HepG2 (cell line): ENCODE results near the gene NRL. TPM values are rescaled to one million over a fixed set of nuclear protein-coding genes. Genes with fewer than 3 reads are reported as not detected.

Source experiments
- CCDC6 ChIP-seq: sonication (generic); formaldehyde crosslinking; IDR thresholded peaks from 2 replicates; pipeline ENCODE4 v1.8.1; 2022; ENCODE audit warnings: mild to moderate bottlenecking, missing genetic modification reagents, moderate library complexity
- ELF3 ChIP-seq: IDR thresholded peaks from 2 replicates; pipeline ENCODE4 v1.6.1; 2016; ENCODE audit warnings: missing genetic modification reagents, missing compliant biosample characterization
- GATA4 ChIP-seq: sonication (generic); IDR thresholded peaks from 2 replicates; pipeline ENCODE4 v1.6.1; 2016; ENCODE audit warnings: antibody characterized with exemption, low read depth, borderline replicate concordance
- GLI4 ChIP-seq: sonication (generic); formaldehyde crosslinking; IDR thresholded peaks from 2 replicates; pipeline ENCODE4 v1.5.1; 2020; ENCODE audit warnings: missing genetic modification reagents, mild to moderate bottlenecking, moderate library complexity, borderline replicate concordance
- ISL2 ChIP-seq: sonication (generic); formaldehyde crosslinking; IDR thresholded peaks from 2 replicates; pipeline ENCODE4 v1.5.0; 2020; ENCODE audit warnings: missing genetic modification reagents
- KDM3A ChIP-seq: IDR thresholded peaks from 2 replicates; pipeline ENCODE4 v1.6.1; 2018; ENCODE audit warnings: low read depth, missing compliant biosample characterization
- MAZ ChIP-seq, 2 experiments: sonication (generic) in 1 of 2; formaldehyde crosslinking in 1 of 2; IDR thresholded peaks; 2 replicates each; pipeline versions ENCODE4 v1.5.0 to v1.6.1; 2012 to 2020; ENCODE audit warnings: low read depth in 2 of 2, mild to moderate bottlenecking in 2 of 2, borderline replicate concordance in 1 of 2, improper control_type of control experiment in 1 of 2, low read length in 1 of 2, missing genetic modification reagents in 1 of 2, moderate library complexity in 1 of 2
- MED1 ChIP-seq: sonication (generic); formaldehyde crosslinking; IDR thresholded peaks from 2 replicates; pipeline ENCODE4 v1.4.0; 2020; ENCODE audit warnings: missing genetic modification reagents
- PPARG ChIP-seq: conservative IDR thresholded peaks from 2 replicates; pipeline ENCODE4 v1.6.1; 2016; ENCODE audit warnings: missing biosample characterization, missing genetic modification reagents
- SAP130 ChIP-seq: IDR thresholded peaks from 2 replicates; pipeline ENCODE4 v1.6.1; 2016; ENCODE audit warnings: low read depth
- SMAD1 ChIP-seq: sonication (generic); formaldehyde crosslinking; IDR thresholded peaks from 2 replicates; pipeline ENCODE4 v1.4.0; 2020; ENCODE audit warnings: missing genetic modification reagents, low read depth, mild to moderate bottlenecking, borderline replicate concordance
- TEAD3 ChIP-seq: optimal IDR thresholded peaks from 2 replicates; pipeline ENCODE3; 2016; ENCODE audit warnings: borderline replicate concordance
- TOPORS ChIP-seq: sonication (generic); formaldehyde crosslinking; IDR thresholded peaks from 2 replicates; pipeline ENCODE4 v1.8.0; 2023; ENCODE audit warnings: mild to moderate bottlenecking, missing genetic modification reagents
- ZC3H13 ChIP-seq: sonication (generic); formaldehyde crosslinking; IDR thresholded peaks from 2 replicates; pipeline ENCODE4 v1.8.1; 2023; ENCODE audit warnings: mild to moderate bottlenecking, missing genetic modification reagents, moderate library complexity
- ZC3H4 ChIP-seq: sonication (generic); formaldehyde crosslinking; IDR thresholded peaks from 2 replicates; pipeline ENCODE4 v1.4.0; 2020; ENCODE audit warnings: missing genetic modification reagents, borderline replicate concordance
- ZFP36 ChIP-seq: fragments of 150-350 bp; IDR thresholded peaks from 2 replicates; pipeline ENCODE4 v1.6.1; 2018; ENCODE audit warnings: borderline replicate concordance, low read length, low read depth; ENCODE audit not compliant: partially characterized antibody
- ZNF546 ChIP-seq: sonication (generic); formaldehyde crosslinking; conservative IDR thresholded peaks from 2 replicates; pipeline ENCODE4 v1.8.1; 2023; ENCODE audit warnings: mild to moderate bottlenecking, missing genetic modification reagents
- ZNF552 ChIP-seq: sonication (generic); formaldehyde crosslinking; IDR thresholded peaks from 2 replicates; pipeline ENCODE4 v1.9.0; 2022; ENCODE audit warnings: missing genetic modification reagents, mild to moderate bottlenecking, borderline replicate concordance
- polyA plus RNA-seq, 8 experiments: library from polyadenylated mRNA; depleted of rRNA in 3 of 8; stranded (reverse) in 7 of 8; unstranded in 1 of 8; fragments of >200 nt; fragmentation: Illumina TruSeq in 4 of 8; extraction: Trizol in 4 of 8; gene quantifications; 2 replicates each; pipeline versions ENCODE4 v1.2.1 to v1.2.3, GENCODE V29; 2011 to 2016; ENCODE audit warnings: low read depth in 4 of 8, missing spikeins in 1 of 8, mixed read lengths in 1 of 8; ENCODE audit not compliant: insufficient read depth in 1 of 8
- total RNA-seq, 5 experiments: library from RNA; depleted of rRNA; stranded (reverse); fragments of >200 nt; fragmentation: Illumina TruSeq; extraction: Trizol; gene quantifications; 2 replicates each; pipeline ENCODE4 v1.2.3, GENCODE V29; 2016; ENCODE audit warnings: low read depth in 1 of 5
- TF ChIP-seq, protein P1 (sequence below): sonication (generic); formaldehyde crosslinking; IDR thresholded peaks from 2 replicates; pipeline ENCODE4 v1.4.0; 2020; ENCODE audit warnings: mild to moderate bottlenecking, low read depth, missing genetic modification reagents
- TF ChIP-seq, protein P2 (sequence below): sonication (generic); formaldehyde crosslinking; IDR thresholded peaks from 2 replicates; pipeline ENCODE4 v1.8.0; 2022; ENCODE audit warnings: missing genetic modification reagents, mild to moderate bottlenecking, borderline replicate concordance
- TF ChIP-seq, protein P3 (sequence below): sonication (generic); formaldehyde crosslinking; IDR thresholded peaks from 2 replicates; pipeline ENCODE4 v1.4.0; 2020; ENCODE audit warnings: mild to moderate bottlenecking, missing genetic modification reagents
- TF ChIP-seq, protein P4 (sequence below): IDR thresholded peaks from 2 replicates; pipeline ENCODE4 v1.6.1; 2018; ENCODE audit warnings: missing genetic modification reagents, mild to moderate bottlenecking, missing compliant biosample characterization

The NRL gene
- total and polyA plus RNA-seq, 2 of the 13 experiments (the other 11 are each of a cell fraction or from before 2014, with no cell fraction given), result 2.5 to 4.7 TPM

DNA sequence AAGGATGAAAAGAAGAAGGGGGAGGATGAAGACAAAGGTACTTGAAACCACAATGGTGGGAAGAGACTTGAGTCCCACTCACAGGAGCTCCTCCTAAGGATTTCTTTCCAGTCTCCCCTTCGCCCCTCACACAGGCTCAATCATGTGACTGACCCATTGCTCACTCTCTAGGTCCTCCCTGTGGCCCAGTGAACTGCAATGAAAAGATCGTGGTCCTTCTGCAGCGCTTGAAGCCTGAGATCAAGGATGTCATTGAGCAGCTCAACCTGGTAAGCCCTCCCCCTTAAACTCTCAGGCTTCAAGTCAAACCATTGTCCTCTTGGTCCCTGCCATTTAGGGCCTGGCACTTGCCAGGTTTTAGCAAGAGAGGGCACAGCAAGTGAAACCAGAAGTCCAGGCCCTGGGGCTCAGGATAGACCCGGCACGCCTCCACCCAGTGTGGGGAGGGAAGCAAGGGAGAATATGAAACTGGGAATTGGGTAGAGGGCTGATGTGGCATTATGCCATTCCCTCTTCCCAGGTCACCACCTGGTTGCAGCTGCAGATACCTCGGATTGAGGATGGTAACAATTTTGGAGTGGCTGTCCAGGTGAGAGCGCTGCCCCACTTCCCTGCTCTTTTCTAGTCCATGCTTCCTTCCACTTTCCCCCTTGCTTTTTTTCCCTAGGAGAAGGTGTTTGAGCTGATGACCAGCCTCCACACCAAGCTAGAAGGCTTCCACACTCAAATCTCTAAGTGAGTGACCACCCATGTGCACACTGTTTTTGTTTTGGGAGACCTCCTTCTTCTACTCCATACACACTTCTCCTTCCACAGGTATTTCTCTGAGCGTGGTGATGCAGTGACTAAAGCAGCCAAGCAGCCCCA lies 23.0 kb upstream of the NRL start (continued):
- TF ChIP-seq, protein P1, sequence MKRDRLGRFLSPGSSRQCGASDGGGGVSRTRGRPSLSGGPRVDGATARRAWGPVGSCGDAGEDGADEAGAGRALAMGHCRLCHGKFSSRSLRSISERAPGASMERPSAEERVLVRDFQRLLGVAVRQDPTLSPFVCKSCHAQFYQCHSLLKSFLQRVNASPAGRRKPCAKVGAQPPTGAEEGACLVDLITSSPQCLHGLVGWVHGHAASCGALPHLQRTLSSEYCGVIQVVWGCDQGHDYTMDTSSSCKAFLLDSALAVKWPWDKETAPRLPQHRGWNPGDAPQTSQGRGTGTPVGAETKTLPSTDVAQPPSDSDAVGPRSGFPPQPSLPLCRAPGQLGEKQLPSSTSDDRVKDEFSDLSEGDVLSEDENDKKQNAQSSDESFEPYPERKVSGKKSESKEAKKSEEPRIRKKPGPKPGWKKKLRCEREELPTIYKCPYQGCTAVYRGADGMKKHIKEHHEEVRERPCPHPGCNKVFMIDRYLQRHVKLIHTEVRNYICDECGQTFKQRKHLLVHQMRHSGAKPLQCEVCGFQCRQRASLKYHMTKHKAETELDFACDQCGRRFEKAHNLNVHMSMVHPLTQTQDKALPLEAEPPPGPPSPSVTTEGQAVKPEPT (CRISPR knock-in tag), result no peak
- TF ChIP-seq ZC3H13, result no peak
- no peak for TF ChIP-seq MAZ (IDR thresholded peaks at IDR 0.05; ENCODE audit: borderline replicate concordance, low read depth, low read length)
- no peak for TF ChIP-seq MAZ (CRISPR knock-in tag; IDR thresholded peaks at IDR 0.05; ENCODE audit: low read depth)
- TF ChIP-seq MED1, result 0 out of 2 replicates have a peak, but pooled peaks have one; percentile 7
- no peak for TF ChIP-seq ISL2 (CRISPR knock-in tag)
- 0 out of 2 replicates have a peak, but pooled peaks have one; percentile 41 for TF ChIP-seq ZNF546 (CRISPR knock-in tag)
- TF ChIP-seq SAP130 (CRISPR knock-in tag), result 0 out of 2 replicates have a peak, but pooled peaks have one; percentile 21
- 0 out of 2 replicates have a peak, but pooled peaks have one; percentile 18 for TF ChIP-seq ELF3
- 0 out of 2 replicates have a peak, but pooled peaks have one; percentile 4 for TF ChIP-seq KDM3A (CRISPR knock-in tag)
- TF ChIP-seq, protein P2, sequence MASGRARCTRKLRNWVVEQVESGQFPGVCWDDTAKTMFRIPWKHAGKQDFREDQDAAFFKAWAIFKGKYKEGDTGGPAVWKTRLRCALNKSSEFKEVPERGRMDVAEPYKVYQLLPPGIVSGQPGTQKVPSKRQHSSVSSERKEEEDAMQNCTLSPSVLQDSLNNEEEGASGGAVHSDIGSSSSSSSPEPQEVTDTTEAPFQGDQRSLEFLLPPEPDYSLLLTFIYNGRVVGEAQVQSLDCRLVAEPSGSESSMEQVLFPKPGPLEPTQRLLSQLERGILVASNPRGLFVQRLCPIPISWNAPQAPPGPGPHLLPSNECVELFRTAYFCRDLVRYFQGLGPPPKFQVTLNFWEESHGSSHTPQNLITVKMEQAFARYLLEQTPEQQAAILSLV (CRISPR knock-in tag), result 0 out of 2 replicates have a peak, but pooled peaks have one; percentile 15
- peak; percentile 46; the same call in 1 of the 2 replicates for TF ChIP-seq ZNF552
- TF ChIP-seq, protein P3, sequence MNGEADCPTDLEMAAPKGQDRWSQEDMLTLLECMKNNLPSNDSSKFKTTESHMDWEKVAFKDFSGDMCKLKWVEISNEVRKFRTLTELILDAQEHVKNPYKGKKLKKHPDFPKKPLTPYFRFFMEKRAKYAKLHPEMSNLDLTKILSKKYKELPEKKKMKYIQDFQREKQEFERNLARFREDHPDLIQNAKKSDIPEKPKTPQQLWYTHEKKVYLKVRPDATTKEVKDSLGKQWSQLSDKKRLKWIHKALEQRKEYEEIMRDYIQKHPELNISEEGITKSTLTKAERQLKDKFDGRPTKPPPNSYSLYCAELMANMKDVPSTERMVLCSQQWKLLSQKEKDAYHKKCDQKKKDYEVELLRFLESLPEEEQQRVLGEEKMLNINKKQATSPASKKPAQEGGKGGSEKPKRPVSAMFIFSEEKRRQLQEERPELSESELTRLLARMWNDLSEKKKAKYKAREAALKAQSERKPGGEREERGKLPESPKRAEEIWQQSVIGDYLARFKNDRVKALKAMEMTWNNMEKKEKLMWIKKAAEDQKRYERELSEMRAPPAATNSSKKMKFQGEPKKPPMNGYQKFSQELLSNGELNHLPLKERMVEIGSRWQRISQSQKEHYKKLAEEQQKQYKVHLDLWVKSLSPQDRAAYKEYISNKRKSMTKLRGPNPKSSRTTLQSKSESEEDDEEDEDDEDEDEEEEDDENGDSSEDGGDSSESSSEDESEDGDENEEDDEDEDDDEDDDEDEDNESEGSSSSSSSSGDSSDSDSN (CRISPR knock-in tag), result peak; percentile 57
- 0 out of 2 replicates have a peak, but pooled peaks have one; percentile 21 for TF ChIP-seq TOPORS
- no peak for TF ChIP-seq GLI4 (CRISPR knock-in tag)
- peak; percentile 49; the same call in 1 of the 2 replicates for TF ChIP-seq SMAD1
- 0 out of 2 replicates have a peak, but pooled peaks have one; percentile 8 for TF ChIP-seq PPARG (CRISPR knock-in tag)
- no peak for TF ChIP-seq CCDC6 (CRISPR knock-in tag)
- 0 out of 2 replicates have a peak, but pooled peaks have one; percentile 31 for TF ChIP-seq GATA4
- no peak for TF ChIP-seq ZFP36
- no peak for TF ChIP-seq TEAD3
- TF ChIP-seq, protein P4, sequence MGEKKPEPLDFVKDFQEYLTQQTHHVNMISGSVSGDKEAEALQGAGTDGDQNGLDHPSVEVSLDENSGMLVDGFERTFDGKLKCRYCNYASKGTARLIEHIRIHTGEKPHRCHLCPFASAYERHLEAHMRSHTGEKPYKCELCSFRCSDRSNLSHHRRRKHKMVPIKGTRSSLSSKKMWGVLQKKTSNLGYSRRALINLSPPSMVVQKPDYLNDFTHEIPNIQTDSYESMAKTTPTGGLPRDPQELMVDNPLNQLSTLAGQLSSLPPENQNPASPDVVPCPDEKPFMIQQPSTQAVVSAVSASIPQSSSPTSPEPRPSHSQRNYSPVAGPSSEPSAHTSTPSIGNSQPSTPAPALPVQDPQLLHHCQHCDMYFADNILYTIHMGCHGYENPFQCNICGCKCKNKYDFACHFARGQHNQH (CRISPR knock-in tag), result 0 out of 2 replicates have a peak, but pooled peaks have one; percentile 4
- TF ChIP-seq ZC3H4 (CRISPR knock-in tag), result 0 out of 2 replicates have a peak, but pooled peaks have one; percentile 32
